ENCODE results near the gene TMEM239. TPM values are rescaled to one million over a fixed set of nuclear protein-coding genes. Genes with fewer than 3 reads are reported as not detected.
A peak's percentile ranks its signal among the peaks of the same experiment; 100 is the strongest.
"Not testable (repeated sequence)": the region's sequence is repeated elsewhere in the genome, so short reads cannot be mapped to it uniquely, and the experiment has no call there.

The TMEM239 gene
- total RNA-seq, 1 experiment from 2014 or later = not detected

DNA sequence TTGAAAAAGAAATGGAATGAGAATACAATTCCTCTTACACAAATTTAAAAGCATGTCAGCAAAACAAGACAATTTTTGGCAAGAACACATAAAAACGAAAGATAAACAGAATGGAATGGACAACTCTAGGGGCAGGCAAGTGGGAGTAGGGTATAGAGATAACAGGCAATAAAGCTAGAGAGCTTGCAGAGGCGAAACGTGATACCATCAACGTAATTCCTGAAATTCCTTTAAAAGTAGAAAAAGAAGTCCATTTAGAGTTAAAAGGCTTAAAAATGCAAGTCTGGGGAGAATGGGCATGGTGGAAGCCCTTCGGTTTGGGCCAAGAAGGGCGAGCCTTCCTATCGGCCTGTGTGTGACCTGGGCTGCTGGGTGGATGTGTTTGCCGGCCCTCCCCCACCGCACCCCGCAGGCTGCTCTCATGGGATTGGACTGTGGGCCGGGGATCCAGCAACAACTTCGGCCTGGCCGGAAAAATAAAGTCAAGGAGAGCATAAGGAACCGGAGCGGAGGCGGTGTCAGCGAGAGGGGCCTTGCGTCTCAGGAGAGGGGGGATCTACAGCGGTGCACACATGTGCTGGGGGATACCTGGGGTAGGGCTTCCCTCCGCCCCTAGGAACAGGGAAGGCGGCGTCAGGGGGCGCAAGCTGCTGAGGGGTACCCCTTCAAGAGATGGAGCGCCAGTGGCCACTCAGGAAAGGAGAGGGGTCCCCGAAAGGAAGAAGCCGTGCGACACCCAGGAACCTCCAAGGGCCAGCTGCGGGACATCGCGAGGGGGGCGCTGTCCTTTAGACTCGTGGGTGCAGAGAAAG, 4.1 kb downstream of the TMEM239 start:
- DNase-seq (ENCODE audit: low read depth) = no peak

- DNase-seq (ENCODE audit: low read depth) = no peak
Measured at GRCh38 chr20:2820896-2821869, 5.0 kb downstream of the TMEM239 start.

GRCh38 chr20:2822073-2822472, 5.9 kb downstream of the TMEM239 start:
- peak; percentile 17 for DNase-seq (ENCODE audit: low read depth)

- no peak for DNase-seq (ENCODE audit: low read depth)
Measured at GRCh38 chr20:2825761-2826160, 9.6 kb downstream of the TMEM239 start.

GRCh38 chr20:2826655-2827054, 10.5 kb downstream of the TMEM239 start:
- no peak for DNase-seq (ENCODE audit: low read depth)

GRCh38 chr20:2829376-2829775, 13.2 kb downstream of the TMEM239 start:
- DNase-seq (ENCODE audit: low read depth) = no peak

GRCh38 chr20:2831206-2831605, 15.0 kb downstream of the TMEM239 start:
- not testable (repeated sequence) for DNase-seq (ENCODE audit: low read depth)

- DNase-seq (ENCODE audit: low read depth) = no peak
Measured at GRCh38 chr20:2833761-2834160, 17.6 kb downstream of the TMEM239 start.

GRCh38 chr20:2834401-2835110, 18.4 kb downstream of the TMEM239 start:
- DNase-seq (ENCODE audit: low read depth) = no peak

DNA sequence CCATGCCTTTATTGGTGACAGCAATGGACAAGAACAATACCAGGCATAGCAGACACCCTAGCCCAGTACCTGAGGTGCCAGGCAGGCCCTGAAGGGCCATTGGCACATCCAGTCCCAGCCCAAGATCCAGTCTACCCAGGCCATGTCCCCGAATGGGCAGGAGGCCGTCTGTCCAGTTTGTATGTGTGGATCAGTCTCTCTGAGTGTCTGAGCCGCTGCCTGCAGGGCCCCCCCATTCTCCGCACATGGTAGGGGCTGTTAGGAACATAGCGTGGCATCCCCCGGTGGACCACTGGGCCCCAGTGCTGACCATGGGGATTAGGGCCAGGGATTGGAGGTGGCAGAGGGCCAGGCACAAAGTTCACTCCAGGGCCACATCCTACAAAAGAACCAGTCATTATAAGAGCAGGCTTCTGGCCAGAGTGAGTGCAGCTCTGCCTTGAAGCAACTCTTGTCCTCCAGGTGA, 19.2 kb downstream of the TMEM239 start:
- DNase-seq (ENCODE audit: low read depth) = no peak

DNA sequence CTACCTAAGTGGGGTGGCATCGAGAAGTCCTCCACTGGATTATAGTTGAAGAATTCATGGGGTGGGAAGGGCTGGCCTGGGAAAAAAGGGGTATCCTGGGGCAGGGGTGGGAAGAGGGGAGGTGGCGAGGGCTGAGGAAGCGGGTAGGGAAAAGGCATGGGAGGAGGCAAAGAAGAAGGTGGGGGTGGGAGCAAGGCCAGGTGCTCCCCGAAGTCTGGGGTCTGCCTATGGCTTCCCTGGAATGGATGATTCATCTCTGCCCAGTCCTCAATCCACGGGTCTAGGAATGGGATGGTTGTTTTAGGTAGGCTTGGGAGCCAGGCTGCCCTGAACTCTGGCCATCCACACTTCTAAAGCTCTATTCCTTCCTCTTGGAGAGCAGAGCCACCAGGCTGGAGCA, 19.9 kb downstream of the TMEM239 start:
- no peak for DNase-seq (ENCODE audit: low read depth)

DNA sequence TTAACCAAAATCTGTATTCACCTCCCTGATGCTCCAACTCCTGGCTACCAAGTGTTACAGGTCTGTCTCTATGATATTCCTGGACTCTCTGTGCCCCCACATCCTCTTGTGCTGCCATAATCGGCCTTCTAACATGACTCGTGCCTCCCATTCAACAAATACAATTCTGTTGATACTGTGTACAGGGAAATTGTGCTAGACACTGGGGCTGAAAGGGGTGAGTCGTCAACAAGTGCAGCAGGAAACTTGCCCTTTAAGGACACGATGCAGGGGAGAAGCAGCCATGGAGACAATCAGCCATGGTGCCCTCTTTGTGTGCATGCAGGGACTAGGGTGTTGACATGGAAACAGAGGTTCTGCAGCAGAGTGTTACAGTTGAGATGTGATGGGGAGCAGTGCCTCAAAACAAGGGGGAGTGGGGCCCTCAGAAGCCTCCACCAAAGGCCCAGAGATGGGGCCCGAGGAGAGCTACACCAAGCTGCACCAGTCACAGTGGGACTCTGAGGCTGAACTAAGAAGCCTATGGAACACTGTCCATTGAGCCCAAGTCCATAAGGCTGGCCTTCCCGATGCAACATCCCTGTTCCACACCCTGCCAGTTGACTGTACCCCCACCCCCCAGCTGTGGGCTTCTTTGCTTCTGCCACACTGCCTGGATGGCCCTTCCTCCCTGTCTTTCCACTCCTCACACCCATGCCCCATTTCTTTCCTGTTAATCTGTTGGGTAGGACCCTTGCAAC, 21.2 kb downstream of the TMEM239 start:
- DNase-seq (ENCODE audit: low read depth) = no peak

GRCh38 chr20:2838170-2838797, 22.1 kb downstream of the TMEM239 start:
- no peak for DNase-seq (ENCODE audit: low read depth)

GRCh38 chr20:2838847-2839671, 22.9 kb downstream of the TMEM239 start:
- DNase-seq (ENCODE audit: low read depth) = no peak

- DNase-seq (ENCODE audit: low read depth) = no peak
Measured at GRCh38 chr20:2839732-2840137, 23.6 kb downstream of the TMEM239 start.

DNA sequence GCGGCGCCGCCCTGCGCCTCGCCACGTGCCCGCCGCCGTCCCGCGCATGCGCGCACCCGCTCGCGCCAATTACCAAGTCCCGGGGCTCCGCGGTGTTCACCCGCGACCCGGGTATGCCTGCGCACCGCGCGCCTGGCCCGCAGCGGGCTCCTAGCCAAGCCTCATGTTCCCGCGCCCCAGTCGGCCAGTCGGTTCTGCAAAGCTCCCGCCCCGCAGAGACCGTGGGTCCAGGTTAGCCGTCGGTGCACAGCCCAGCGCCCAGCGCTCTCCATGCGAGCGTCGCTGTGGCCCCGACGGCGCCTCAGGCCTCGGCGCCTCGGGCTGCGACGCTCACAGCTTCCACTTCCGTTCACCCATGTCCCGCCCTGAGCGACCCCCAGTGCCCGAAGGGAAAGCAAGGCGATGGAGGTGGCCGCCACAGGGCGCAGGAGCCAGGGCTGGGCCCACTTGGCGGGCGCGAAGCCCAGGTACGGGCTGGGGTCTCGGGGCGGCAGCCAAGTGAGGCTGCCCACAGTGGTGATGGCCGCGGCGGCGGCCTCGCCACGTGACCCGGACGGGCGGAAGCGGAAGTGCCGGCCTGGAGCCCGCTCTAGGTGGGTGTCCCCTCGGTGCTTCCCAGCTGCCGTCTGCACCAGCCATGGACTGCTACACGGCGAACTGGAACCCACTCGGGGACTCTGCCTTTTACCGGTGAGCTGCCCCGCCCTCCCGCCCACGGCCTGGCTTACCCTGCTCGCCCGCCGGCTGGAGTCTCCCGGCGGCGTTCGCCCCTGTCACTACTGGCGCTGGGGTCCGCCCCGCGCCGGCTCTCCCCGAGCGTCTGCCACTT, 24.2 kb downstream of the TMEM239 start, which contains the start of the genes PCED1A and VPS16:
Gene PCED1A, minus strand, starts transcription at position 518 of the 829 bp plus-strand sequence. CDS start 743 bp downstream, outside the sequence.
Gene VPS16, plus strand, starts transcription at position 608 of the 829 bp plus-strand sequence. Its CDS starts 30 bp downstream, at position 638.
- peak; percentile 81 for DNase-seq (ENCODE audit: low read depth)

- peak; percentile 68 for DNase-seq (ENCODE audit: low read depth)
Measured at GRCh38 chr20:2840967-2841531, 24.9 kb downstream of the TMEM239 start.

- no peak for DNase-seq (ENCODE audit: low read depth)
Measured at GRCh38 chr20:2845607-2846006, 29.4 kb downstream of the TMEM239 start.
